Heart left ventricle (tissue), 16 donors: ENCODE data around the gene NACAD. TPM values are rescaled to one million over a fixed set of nuclear protein-coding genes. Genes with fewer than 3 reads are reported as not detected.

ENCODE experiments used
- ATAC-seq, 4 donors: fragments of 200-7000 bp; cut with Tn5 transposase; one replicate each; pipeline ENCODE4 v1.9.1; 2020 to 2022; ENCODE audit warnings: moderate library complexity in 4 of 4, mild to moderate bottlenecking in 3 of 4, moderate number of reproducible peaks in 1 of 4
- DNase-seq, 5 donors: peaks; one replicate each; pipeline ENCODE4 v3.0.0-alpha.2; 2020
- H3K27ac ChIP-seq, 12 donors: fragments of 200-600 bp; sonication (generic) in 4 of 12; one replicate each; pipeline versions ENCODE4 v1.5.0 to v1.8.0; 2016 to 2022; ENCODE audit warnings: mild to moderate bottlenecking in 2 of 12
- H3K27me3 ChIP-seq, 9 donors: fragments of 200-600 bp; sonication (generic) in 2 of 9; one replicate each; pipeline versions ENCODE4 v1.5.1 to v1.8.0; 2016 to 2022; ENCODE audit warnings: mild to moderate bottlenecking in 3 of 9
- H3K36me3 ChIP-seq, 9 donors: fragments of 200-600 bp; sonication (generic) in 2 of 9; one replicate each; pipeline versions ENCODE4 v1.5.0 to v1.8.0; 2018 to 2022; ENCODE audit warnings: mild to moderate bottlenecking in 2 of 9
- H3K4me1 ChIP-seq, 12 donors: fragments of 200-600 bp; sonication (generic) in 4 of 12; one replicate each; pipeline versions ENCODE4 v1.5.0 to v1.8.0; 2016 to 2022; ENCODE audit warnings: mild to moderate bottlenecking in 3 of 12
- H3K4me3 ChIP-seq, 12 donors: fragments of 200-600 bp; sonication (generic) in 4 of 12; one replicate each; pipeline versions ENCODE4 v1.5.0 to v1.8.0; 2017 to 2022; ENCODE audit warnings: mild to moderate bottlenecking in 9 of 12, moderate library complexity in 4 of 12
- H3K9me3 ChIP-seq, 12 donors: fragments of 200-600 bp; sonication (generic) in 4 of 12; one replicate each; pipeline versions ENCODE4 v1.5.0 to v1.8.0; 2016 to 2022; ENCODE audit warnings: mild to moderate bottlenecking in 1 of 12
- CTCF ChIP-seq, 12 donors: fragments of 200-600 bp; sonication (generic) in 4 of 12; IDR thresholded peaks; one replicate each; pipeline versions ENCODE4 v1.5.0 to v1.8.0; 2018 to 2022; ENCODE audit warnings: antibody characterized with exemption in 12 of 12, mild to moderate bottlenecking in 5 of 12
- POLR2A ChIP-seq, 2 donors: fragments of 450-650 bp; IDR thresholded peaks; one replicate each; pipeline ENCODE4 v1.6.1; 2017; ENCODE audit warnings: antibody characterized with exemption in 2 of 2, mild to moderate bottlenecking in 2 of 2, moderate library complexity in 2 of 2
- WGBS, 4 donors: extraction: QIAGEN DNeasy Blood & Tissue Kit in 2 of 4; methylation state at CpG; one replicate each; pipeline versions ENCODE4 v1.1.5 to v1.1.7; 2013 to 2018; 5-methylcytosine and 5-hydroxymethylcytosine counted together
- intact Hi-C, 10 donors: fragments of 100-400 bp; cut with DNase I; formaldehyde crosslinking; loops; one replicate each; pipeline versions ENCODE4 v1.11.1 to v1.14.2; 2022
- polyA plus RNA-seq, 2 donors: library from polyadenylated mRNA; stranded (reverse); fragments of 200-250 nt; gene quantifications; one replicate each; pipeline ENCODE4 v1.2.3, GENCODE V29; 2013
- total RNA-seq, 9 donors: library from RNA; depleted of rRNA in 2 of 9; stranded (reverse); fragments of >200 nt in 2 of 9; fragmentation: NEBNext Ultra II Directional in 3 of 9; extraction: Animal tissue kit (Norgen Biotek cat#: 25700) in 3 of 9; gene quantifications; one replicate each; pipeline versions ENCODE4 v1.1.0 to v1.2.4, GENCODE V29; 2016 to 2023
- donor health status: ischemic (EF 13 %, LVEDD 7.1; RV severe dilation, severe dysfunction).
- donor health status: healthy with polysubstance abuse.
- donor health status: DM: no; HTN: yes; CAD: no.
- donor health status: DM: no; HTN: no; CAD: no.
- donor health status: ischemic (EF 25% LVEDD 6.9; RV normal size, moderate dysfunction).
- donor health status: ischemic (EF 25% LVEDD 5.7; RV mildly dilated, moderate dysfunction).
- donor health status: healthy.
- donor health status: DM: yes; HTN: yes; CAD: no.
- donor health status: ischemic (EF 35%, LVEDD 5.7; RV mildly dilated, moderate dysfunction).
- donor health status: nonischemic (EF 11% LVEDD 7.7; RV severe dilation, severe dysfunction).
- donor health status: DM: yes; HTN: yes; CAD: no.
- donor health status: PGD.
- donor health status: ischemic (EF 29% LVEDD 5.4; RV normal size, mild dysfunction).
- donor health status: nonischemic (EF 23%, LVEDD 6.1; RV moderate dilation, normal function).

NACAD gene
- total and polyA plus RNA-seq, 11 donors = 1.9 to 16.3 (median 5.3) TPM

GRCh38 chr7:45129906-45130305 lies 41.1 kb upstream of the NACAD start:
- 77 to 86% (median 80%) methylated on average over 12 of the region's 12 CpGs for WGBS, 4 donors
- Histone ChIP-seq H3K27ac (no peak overlapping the region), H3K27me3 (no peaks in the 10 kb centered on the region), H3K4me3 (no peak overlapping the region), H3K36me3 (no peaks in the 10 kb centered on the region), H3K4me1 (no peaks in the 10 kb centered on the region), H3K9me3 (no peaks in the 10 kb centered on the region)
- ATAC-seq (no peak), DNase-seq (no peak)
- intact Hi-C loops = loop anchor here in 2 of 10 donors (5.0 to 10.0 kb wide), 3 partner anchors 158 to 545 kb away; partner anchors contain the start of gene TMED4 (in 2 of the 2)
- no peak for TF ChIP-seq CTCF (IDR thresholded peaks at IDR 0.05)
- no peak for TF ChIP-seq POLR2A (IDR thresholded peaks at IDR 0.05)

GRCh38 chr7:45129181-45129800 lies 40.5 kb upstream of the NACAD start:
- DNase-seq = no peak
- intact Hi-C loops = no loop called here
- TF ChIP-seq POLR2A (IDR thresholded peaks at IDR 0.05) (no peak), CTCF (IDR thresholded peaks at IDR 0.05) (no peak)
- Histone ChIP-seq H3K27ac (no peak overlapping the region), H3K9me3 (no peaks in the 10 kb centered on the region), H3K27me3 (no peaks in the 10 kb centered on the region), H3K4me3 (no peak overlapping the region), H3K36me3 (no peaks in the 10 kb centered on the region), H3K4me1 (no peaks in the 10 kb centered on the region)
- peak in 1 of 4 donors; percentile 24 for ATAC-seq
- 64 to 73% (median 66%) methylated on average over 14 to 15 of the region's 15 CpGs for WGBS, 4 donors

DNA sequence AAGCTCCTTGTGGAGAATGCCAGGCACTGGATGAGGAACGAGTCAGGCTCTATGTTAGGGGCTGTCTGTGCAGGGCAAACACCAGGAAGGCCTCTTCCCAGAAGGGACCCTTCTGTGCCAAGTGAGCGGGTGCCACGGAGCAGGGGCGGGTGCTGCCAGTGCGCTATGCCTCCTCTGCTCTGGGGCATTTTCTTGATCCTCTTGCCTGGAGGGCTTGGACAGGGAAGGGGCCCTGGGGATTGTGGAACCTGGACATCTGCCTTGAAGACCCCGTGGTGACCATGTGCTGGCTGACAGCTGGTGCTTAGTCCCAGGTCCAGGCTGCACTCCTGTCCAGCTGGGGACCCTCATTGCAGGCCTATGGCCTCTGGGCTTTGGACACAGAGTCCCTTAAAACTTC lies 38.2 kb upstream of the NACAD start:
- 83 to 88% (median 86%) methylated on average over 5 to 6 of the region's 6 CpGs for WGBS, 4 donors
- Histone ChIP-seq H3K27me3 (no peaks in the 10 kb centered on the region), H3K4me3 (no peak overlapping the region)

GRCh38 chr7:45126201-45126600 lies 37.4 kb upstream of the NACAD start:
- H3K9me3 ChIP-seq = no peaks in the 10 kb centered on the region
- intact Hi-C loops = no loop called here
- TF ChIP-seq POLR2A (IDR thresholded peaks at IDR 0.05) (no peak), CTCF (IDR thresholded peaks at IDR 0.05) (no peak)
- no peak overlapping the region for H3K4me3 ChIP-seq
- no peak overlapping the region for H3K27ac ChIP-seq
- ATAC-seq (no peak), DNase-seq (no peak)
- no peaks in the 10 kb centered on the region for H3K4me1 ChIP-seq
- H3K27me3 ChIP-seq = no peaks in the 10 kb centered on the region
- WGBS, 4 donors = 77 to 81% (median 78%) methylated on average over 6 of the region's 6 CpGs
- H3K36me3 ChIP-seq = no peaks in the 10 kb centered on the region

More for the DNA sequence above, 38.2 kb upstream of the NACAD start:
- no peaks in the 10 kb centered on the region for H3K4me1 ChIP-seq
- DNase-seq (no peak), ATAC-seq (no peak)
- no peaks in the 10 kb centered on the region for H3K9me3 ChIP-seq
- TF ChIP-seq POLR2A (IDR thresholded peaks at IDR 0.05) (no peak), CTCF (IDR thresholded peaks at IDR 0.05) (no peak)
- intact Hi-C loops = no loop called here
- H3K36me3 ChIP-seq = no peaks in the 10 kb centered on the region
- no peak overlapping the region for H3K27ac ChIP-seq
